A673 (cell line): Measurements from ENCODE around the gene TRIM71. TPM values are rescaled to one million over a fixed set of nuclear protein-coding genes. Genes with fewer than 3 reads are reported as not detected.
"Not testable (repeated sequence)": the region's sequence is repeated elsewhere in the genome, so short reads cannot be mapped to it uniquely, and the experiment has no call there.

ENCODE experiments used
- BruUV-seq: library from RNA; stranded (reverse); fragments of 400-500 nt; replicated peaks from 2 replicates; lab custom pipeline; 2021; lab: Mats Ljungman, UMichigan
- CTCF ChIA-PET: fragments of 300-600 bp; sonication (Branson Sonifier 250); formaldehyde crosslinking; loops from one replicate; lab custom pipeline; 2022; ENCODE audit warnings: antibody characterized with exemption; lab: Charles Lee
- POLR2A ChIA-PET: fragments of 300-600 bp; sonication (Branson Sonifier 250); formaldehyde crosslinking; loops from one replicate; lab custom pipeline; 2022; ENCODE audit warnings: antibody characterized with exemption; ENCODE audit not compliant: low non-redundant PET; lab: Charles Lee
- DNase-seq: peaks from one replicate; pipeline ENCODE4 v3.0.0-alpha.2; 2015; ENCODE audit warnings: low spot score
- H3K27ac ChIP-seq: fragments of 200-600 bp; sonication (generic); 2 replicates; pipeline ENCODE4 v1.5.1; 2016; ENCODE audit warnings: mixed run types, low read depth, mild to moderate bottlenecking, mixed read lengths, antibody characterized with exemption, low read length; ENCODE audit not compliant: poor library complexity, severe bottlenecking
- H3K27me3 ChIP-seq: fragments of 200-600 bp; sonication (generic); replicated peaks from 2 replicates; pipeline ENCODE4 v1.6.1; 2017; ENCODE audit warnings: mixed run types, low read depth, mild to moderate bottlenecking, mixed read lengths, antibody characterized with exemption, low read length; ENCODE audit not compliant: insufficient read depth, poor library complexity
- H3K36me3 ChIP-seq: fragments of 200-600 bp; sonication (generic); 2 replicates; pipeline ENCODE4 v1.6.1; 2016; ENCODE audit warnings: mixed run types, mild to moderate bottlenecking, mixed read lengths, antibody characterized with exemption, low read length; ENCODE audit not compliant: insufficient read depth, poor library complexity, severe bottlenecking
- H3K4me1 ChIP-seq: fragments of 200-600 bp; sonication (generic); 2 replicates; pipeline ENCODE4 v1.6.1; 2017; ENCODE audit warnings: mixed run types, mild to moderate bottlenecking, mixed read lengths, antibody characterized with exemption, low read length; ENCODE audit not compliant: insufficient read depth, poor library complexity, severe bottlenecking
- H3K4me3 ChIP-seq: fragments of 200-600 bp; sonication (generic); 2 replicates; pipeline ENCODE4 v1.5.1; 2016; ENCODE audit warnings: low read depth, mixed run types, mild to moderate bottlenecking, mixed read lengths, low read length; ENCODE audit not compliant: poor library complexity, severe bottlenecking
- H3K9me3 ChIP-seq: fragments of 200-600 bp; sonication (generic); 2 replicates; pipeline ENCODE4 v1.6.1; 2016; ENCODE audit warnings: mixed run types, low read depth, mild to moderate bottlenecking, mixed read lengths, antibody characterized with exemption, low read length; ENCODE audit not compliant: poor library complexity, severe bottlenecking
- CTCF ChIP-seq: fragments of 300-800, 200-600 bp; sonication (generic); conservative IDR thresholded peaks from 2 replicates; pipeline ENCODE4 v1.5.1; 2017; ENCODE audit warnings: low read depth, mild to moderate bottlenecking, antibody characterized with exemption, low read length, moderate library complexity, mixed read lengths
- EZH2 ChIP-seq: fragments of 200-600 bp; sonication (generic); IDR thresholded peaks from 2 replicates; pipeline ENCODE4 v1.6.1; 2017; ENCODE audit warnings: borderline replicate concordance, low read depth, mild to moderate bottlenecking, mixed read lengths, antibody characterized with exemption, low read length; ENCODE audit not compliant: poor library complexity, severe bottlenecking
- intact Hi-C: fragments of 100-400 bp; cut with micrococcal nuclease; formaldehyde crosslinking; loops from one replicate; pipeline ENCODE4 v1.10.0; 2022; ENCODE audit not compliant: unreplicated experiment
- total RNA-seq: library from RNA; stranded (reverse); gene quantifications from 2 replicates; pipeline ENCODE4 v1.2.3, GENCODE V29; 2021

TRIM71 gene
- total RNA-seq, 1 experiment from 2014 or later: 0.30 TPM

- no peaks in the 10 kb centered on the region for H3K4me1 ChIP-seq
- no TSS peak for BruUV-seq
- no peaks in the 10 kb centered on the region for H3K9me3 ChIP-seq
- DNase-seq: no peak
- ChIA-PET CTCF (interaction anchor here (0.7 kb wide), 3 partner anchors 9 to 1744 kb away, joined by 5 to 8 read pairs (median 7); no protein-coding TSS in a partner anchor), POLR2A (no interaction called here)
- TF ChIP-seq CTCF (no peak), EZH2 (no peak)
- no peaks in the 10 kb centered on the region for H3K27me3 ChIP-seq
- H3K4me3 ChIP-seq: no peak overlapping the region
- intact Hi-C loops: no loop called here
- no peak overlapping the region for H3K27ac ChIP-seq
- H3K36me3 ChIP-seq: no peaks in the 10 kb centered on the region
These were observed 83.5 kb downstream of the TRIM71 start for GRCh38 chr3:32901005-32901932.

GRCh38 chr3:32902887-32903371, 85.1 kb downstream of the TRIM71 start:
- DNase-seq: peak; percentile 36
- CTCF ChIA-PET: interaction anchor here (0.5 kb wide), 1 partner anchor 117 kb away, joined by 3 read pairs; no protein-coding TSS in a partner anchor

GRCh38 chr3:32903953-32904352, 86.2 kb downstream of the TRIM71 start:
- no TSS peak for BruUV-seq
- Histone ChIP-seq H3K27ac (no peak overlapping the region), H3K9me3 (no peaks in the 10 kb centered on the region), H3K27me3 (no peaks in the 10 kb centered on the region), H3K36me3 (no peaks in the 10 kb centered on the region), H3K4me3 (no peak overlapping the region), H3K4me1 (no peaks in the 10 kb centered on the region)
- TF ChIP-seq CTCF (no peak), EZH2 (no peak)
- CTCF ChIA-PET: no interaction called here
- POLR2A ChIA-PET: no interaction called here
- intact Hi-C loops: no loop called here
- no peak for DNase-seq

More at GRCh38 chr3:32902887-32903371, 85.1 kb downstream of the TRIM71 start:
- BruUV-seq, H3K4me1 ChIP-seq, POLR2A ChIA-PET, H3K27me3 ChIP-seq, H3K9me3 ChIP-seq, H3K36me3 ChIP-seq, H3K27ac ChIP-seq, intact Hi-C loops: not testable (repeated sequence)
- peak overlapping the region; percentile 24 for H3K4me3 ChIP-seq
